PFSK-1 (cell line): ENCODE measurements around the gene GNAS.

ENCODE experiments used
- POLR2AphosphoS5 ChIP-seq: IDR thresholded peaks from 2 replicates; pipeline ENCODE4 v1.6.1; 2012; ENCODE audit warnings: low read depth, mild to moderate bottlenecking, control low read depth, low read length, moderate library complexity
- SIN3A ChIP-seq: IDR thresholded peaks from 2 replicates; pipeline ENCODE4 v1.6.1; 2012; ENCODE audit warnings: mild to moderate bottlenecking, low read length, moderate library complexity, borderline replicate concordance; ENCODE audit not compliant: insufficient read depth
- TF ChIP-seq, protein P1 (sequence below), 2 experiments: IDR thresholded peaks; 2 replicates each; pipeline versions ENCODE4 v1.6.1 to v1.8.0; 2011 to 2012; ENCODE audit warnings: low read depth in 2 of 2, low read length in 2 of 2, control low read depth in 1 of 2, inconsistent platforms in 1 of 2, mild to moderate bottlenecking in 1 of 2, moderate library complexity in 1 of 2; ENCODE audit not compliant: insufficient read depth in 1 of 2

DNA sequence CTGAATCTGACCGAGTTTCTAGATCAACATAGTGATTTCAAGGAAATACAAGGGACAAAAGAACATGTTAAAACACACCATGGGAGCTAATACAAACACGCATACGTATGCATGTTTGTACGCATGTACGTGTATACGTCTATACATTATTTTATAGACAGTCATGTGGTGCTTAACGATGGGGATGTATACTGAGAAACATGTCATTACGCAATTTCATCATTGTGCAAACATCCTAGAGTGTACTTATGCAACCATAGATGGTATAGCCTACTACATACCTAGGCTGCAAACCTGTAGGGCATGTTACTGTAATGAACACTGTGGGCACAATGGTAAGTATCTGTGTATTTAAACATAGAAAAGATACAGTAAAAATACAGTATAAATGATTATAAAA lies 103.6 kb downstream of the GNAS start:
- TF ChIP-seq, protein P1, sequence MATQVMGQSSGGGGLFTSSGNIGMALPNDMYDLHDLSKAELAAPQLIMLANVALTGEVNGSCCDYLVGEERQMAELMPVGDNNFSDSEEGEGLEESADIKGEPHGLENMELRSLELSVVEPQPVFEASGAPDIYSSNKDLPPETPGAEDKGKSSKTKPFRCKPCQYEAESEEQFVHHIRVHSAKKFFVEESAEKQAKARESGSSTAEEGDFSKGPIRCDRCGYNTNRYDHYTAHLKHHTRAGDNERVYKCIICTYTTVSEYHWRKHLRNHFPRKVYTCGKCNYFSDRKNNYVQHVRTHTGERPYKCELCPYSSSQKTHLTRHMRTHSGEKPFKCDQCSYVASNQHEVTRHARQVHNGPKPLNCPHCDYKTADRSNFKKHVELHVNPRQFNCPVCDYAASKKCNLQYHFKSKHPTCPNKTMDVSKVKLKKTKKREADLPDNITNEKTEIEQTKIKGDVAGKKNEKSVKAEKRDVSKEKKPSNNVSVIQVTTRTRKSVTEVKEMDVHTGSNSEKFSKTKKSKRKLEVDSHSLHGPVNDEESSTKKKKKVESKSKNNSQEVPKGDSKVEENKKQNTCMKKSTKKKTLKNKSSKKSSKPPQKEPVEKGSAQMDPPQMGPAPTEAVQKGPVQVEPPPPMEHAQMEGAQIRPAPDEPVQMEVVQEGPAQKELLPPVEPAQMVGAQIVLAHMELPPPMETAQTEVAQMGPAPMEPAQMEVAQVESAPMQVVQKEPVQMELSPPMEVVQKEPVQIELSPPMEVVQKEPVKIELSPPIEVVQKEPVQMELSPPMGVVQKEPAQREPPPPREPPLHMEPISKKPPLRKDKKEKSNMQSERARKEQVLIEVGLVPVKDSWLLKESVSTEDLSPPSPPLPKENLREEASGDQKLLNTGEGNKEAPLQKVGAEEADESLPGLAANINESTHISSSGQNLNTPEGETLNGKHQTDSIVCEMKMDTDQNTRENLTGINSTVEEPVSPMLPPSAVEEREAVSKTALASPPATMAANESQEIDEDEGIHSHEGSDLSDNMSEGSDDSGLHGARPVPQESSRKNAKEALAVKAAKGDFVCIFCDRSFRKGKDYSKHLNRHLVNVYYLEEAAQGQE (IDR thresholded peaks at IDR 0.05; ENCODE audit: insufficient read depth in 1 of 2, low read depth in 2 of 2, low read length in 2 of 2) = no peak
- no peak for TF ChIP-seq SIN3A
- TF ChIP-seq POLR2AphosphoS5 = no peak
